AG20443 (cell line): Measurements from ENCODE around the gene CPN2.

Source experiments
- DNase-seq: peaks from one replicate; pipeline ENCODE4 v3.0.0; 2012; ENCODE audit warnings: low spot score, mixed read lengths

Gene CPN2

GRCh38 chr3:194312186-194312742, 38.9 kb downstream of the CPN2 start:
- DNase-seq, result no peak

- no peak for DNase-seq
Observed at GRCh38 chr3:194311000-194311399, 40.1 kb downstream of the CPN2 start.

- DNase-seq, result no peak
Observed at GRCh38 chr3:194310060-194310835, 40.9 kb downstream of the CPN2 start.

- DNase-seq, result no peak
Observed at GRCh38 chr3:194308601-194309449, 42.3 kb downstream of the CPN2 start.

GRCh38 chr3:194307849-194308248, 43.3 kb downstream of the CPN2 start:
- no peak for DNase-seq

- no peak for DNase-seq
Observed at GRCh38 chr3:194306771-194307640, 44.1 kb downstream of the CPN2 start.

GRCh38 chr3:194306109-194306686, 44.9 kb downstream of the CPN2 start:
- DNase-seq, result no peak

- DNase-seq, result no peak
Observed at GRCh38 chr3:194305356-194306108, 45.6 kb downstream of the CPN2 start.

- DNase-seq, result no peak
Observed at GRCh38 chr3:194304186-194304917, 46.8 kb downstream of the CPN2 start.

GRCh38 chr3:194303749-194304148, 47.4 kb downstream of the CPN2 start:
- DNase-seq, result no peak

- no peak for DNase-seq
Observed at GRCh38 chr3:194301730-194302129, 49.4 kb downstream of the CPN2 start.

- DNase-seq, result no peak
Observed at GRCh38 chr3:194300936-194301335, 50.2 kb downstream of the CPN2 start.

GRCh38 chr3:194300382-194300758, 50.8 kb downstream of the CPN2 start:
- peak; percentile 80 for DNase-seq

GRCh38 chr3:194298331-194299227, 52.5 kb downstream of the CPN2 start:
- no peak for DNase-seq

GRCh38 chr3:194296454-194297263, 54.5 kb downstream of the CPN2 start:
- peak; percentile 72 for DNase-seq

GRCh38 chr3:194294895-194295214, 56.3 kb downstream of the CPN2 start:
- no peak for DNase-seq

GRCh38 chr3:194294199-194294894, 56.8 kb downstream of the CPN2 start:
- DNase-seq, result no peak
